Gastroesophageal sphincter (tissue), 4 donors: ENCODE data around the gene SLC38A11. TPM values are rescaled to one million over a fixed set of nuclear protein-coding genes. Genes with fewer than 3 reads are reported as not detected.

Experiments
- ATAC-seq: fragments of 150-250 bp; one replicate; pipeline ENCODE4 v1.9.1; 2016; ENCODE audit warnings: mild to moderate bottlenecking, moderate library complexity
- H3K27ac ChIP-seq, 4 donors: fragments of 200-600 bp; sonication (generic) in 3 of 4; 1 replicate in 3 of 4; 2 replicates in 1 of 4; pipeline ENCODE4 v1.5.1; 2016 to 2019
- H3K27me3 ChIP-seq: fragments of 200-600 bp; sonication (generic); one replicate; pipeline ENCODE4 v1.5.1; 2019
- H3K36me3 ChIP-seq, 2 donors: fragments of 200-600 bp; sonication (generic); one replicate each; pipeline ENCODE4 v1.5.1; 2019; ENCODE audit warnings: control low read depth in 1 of 2
- H3K4me1 ChIP-seq, 3 donors: fragments of 200-600 bp; sonication (generic); 1 replicate in 2 of 3; 2 replicates in 1 of 3; pipeline ENCODE4 v1.5.1; 2016 to 2019; ENCODE audit warnings: control low read depth in 2 of 3
- H3K4me3 ChIP-seq, 2 donors: fragments of 200-600 bp; sonication (generic); one replicate each; pipeline ENCODE4 v1.5.1; 2019; ENCODE audit warnings: mild to moderate bottlenecking in 1 of 2, moderate library complexity in 1 of 2
- H3K9me3 ChIP-seq, 3 donors: fragments of 200-600 bp; sonication (generic); one replicate each; pipeline ENCODE4 v1.5.1; 2017 to 2019; ENCODE audit warnings: control low read depth in 2 of 3
- EP300 ChIP-seq: sonication (generic); formaldehyde crosslinking; IDR thresholded peaks from one replicate; pipeline ENCODE4 v1.6.1; 2017; ENCODE audit warnings: antibody characterized with exemption, mild to moderate bottlenecking
- POLR2A ChIP-seq, 2 donors: fragments of 450-650 bp; IDR thresholded peaks; one replicate each; pipeline ENCODE4 v1.6.1; 2017; ENCODE audit warnings: antibody characterized with exemption in 2 of 2, mild to moderate bottlenecking in 2 of 2, moderate library complexity in 1 of 2
- POLR2AphosphoS5 ChIP-seq: sonication (generic); formaldehyde crosslinking; IDR thresholded peaks from one replicate; pipeline ENCODE4 v1.6.1; 2017; ENCODE audit warnings: antibody characterized with exemption
- WGBS, 2 donors: methylation state at CpG; one replicate each; pipeline ENCODE4 v1.1.5; 2018; ENCODE audit warnings: low coverage in 1 of 2; 5-methylcytosine and 5-hydroxymethylcytosine counted together
- total RNA-seq, 4 donors: library from RNA; depleted of rRNA; stranded (reverse); fragments of >200 nt; gene quantifications; one replicate each; pipeline ENCODE4 v1.1.0, GENCODE V29; 2016
- TF ChIP-seq, protein P1 (sequence below), 4 experiments: fragments of 200-600 bp in 2 of 4; fragments of 450-650 bp in 2 of 4; sonication (generic) in 1 of 4; IDR thresholded peaks; one replicate each; pipeline ENCODE4 v1.5.1; 2017 to 2019; ENCODE audit warnings: antibody characterized with exemption in 4 of 4, mild to moderate bottlenecking in 2 of 4, moderate library complexity in 2 of 4

The SLC38A11 gene
- total RNA-seq, 4 donors from 2014 or later = 0.49 to 11.7 (median 2.7) TPM

GRCh38 chr2:164920430-164920829 lies 34.9 kb downstream of the SLC38A11 start:
- TF ChIP-seq EP300 (no peak), POLR2A (IDR thresholded peaks at IDR 0.05) (no peak), POLR2AphosphoS5 (no peak)
- TF ChIP-seq, protein P1, sequence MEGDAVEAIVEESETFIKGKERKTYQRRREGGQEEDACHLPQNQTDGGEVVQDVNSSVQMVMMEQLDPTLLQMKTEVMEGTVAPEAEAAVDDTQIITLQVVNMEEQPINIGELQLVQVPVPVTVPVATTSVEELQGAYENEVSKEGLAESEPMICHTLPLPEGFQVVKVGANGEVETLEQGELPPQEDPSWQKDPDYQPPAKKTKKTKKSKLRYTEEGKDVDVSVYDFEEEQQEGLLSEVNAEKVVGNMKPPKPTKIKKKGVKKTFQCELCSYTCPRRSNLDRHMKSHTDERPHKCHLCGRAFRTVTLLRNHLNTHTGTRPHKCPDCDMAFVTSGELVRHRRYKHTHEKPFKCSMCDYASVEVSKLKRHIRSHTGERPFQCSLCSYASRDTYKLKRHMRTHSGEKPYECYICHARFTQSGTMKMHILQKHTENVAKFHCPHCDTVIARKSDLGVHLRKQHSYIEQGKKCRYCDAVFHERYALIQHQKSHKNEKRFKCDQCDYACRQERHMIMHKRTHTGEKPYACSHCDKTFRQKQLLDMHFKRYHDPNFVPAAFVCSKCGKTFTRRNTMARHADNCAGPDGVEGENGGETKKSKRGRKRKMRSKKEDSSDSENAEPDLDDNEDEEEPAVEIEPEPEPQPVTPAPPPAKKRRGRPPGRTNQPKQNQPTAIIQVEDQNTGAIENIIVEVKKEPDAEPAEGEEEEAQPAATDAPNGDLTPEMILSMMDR (IDR thresholded peaks at IDR 0.05) = no peak
- H3K4me1 ChIP-seq = peaks cover 0 to 10% (median 0%) of the 10 kb centered on the region in 3 donors
- ATAC-seq = peak; percentile 63
- H3K9me3 ChIP-seq = no peaks in the 10 kb centered on the region
- no peak overlapping the region for H3K27ac ChIP-seq
- H3K36me3 ChIP-seq = no peaks in the 10 kb centered on the region
- H3K27me3 ChIP-seq = no peaks in the 10 kb centered on the region
- 66 to 77% methylated on average over 4 of the region's 4 CpGs for WGBS, 2 donors
- no peak overlapping the region for H3K4me3 ChIP-seq

GRCh38 chr2:164917296-164917903 lies 37.9 kb downstream of the SLC38A11 start:
- peak; percentile 60 for ATAC-seq
- no peak overlapping the region for H3K4me3 ChIP-seq
- WGBS, 2 donors = 0 to 5% methylated on average over 2 of the region's 3 CpGs
- TF ChIP-seq, protein P1 (IDR thresholded peaks at IDR 0.05) = peak; percentile 26 to 76 (median 64)
- TF ChIP-seq POLR2A (IDR thresholded peaks at IDR 0.05) (no peak), POLR2AphosphoS5 (no peak)
- H3K27me3 ChIP-seq = no peaks in the 10 kb centered on the region
- H3K4me1 ChIP-seq = peaks cover 0 to 29% (median 1%) of the 10 kb centered on the region in 3 donors
- no peaks in the 10 kb centered on the region for H3K36me3 ChIP-seq
- H3K9me3 ChIP-seq = no peaks in the 10 kb centered on the region
- no peak overlapping the region for H3K27ac ChIP-seq

- no peaks in the 10 kb centered on the region for H3K9me3 ChIP-seq
- 81 to 90% methylated on average over 4 of the region's 4 CpGs for WGBS, 2 donors
- H3K36me3 ChIP-seq = no peaks in the 10 kb centered on the region
- H3K27me3 ChIP-seq = no peaks in the 10 kb centered on the region
- no peak overlapping the region for H3K27ac ChIP-seq
- TF ChIP-seq POLR2AphosphoS5 = no peak
- TF ChIP-seq, protein P1 (IDR thresholded peaks at IDR 0.05) = no peak
- TF ChIP-seq EP300 = no peak
- no peak for TF ChIP-seq POLR2A (IDR thresholded peaks at IDR 0.05)
- no peak overlapping the region for H3K4me3 ChIP-seq
- ATAC-seq = no peak
- H3K4me1 ChIP-seq = peaks cover 0 to 48% (median 13%) of the 10 kb centered on the region in 3 donors
Measured at GRCh38 chr2:164915566-164915965, 39.8 kb downstream of the SLC38A11 start.

GRCh38 chr2:164913640-164914350 lies 41.5 kb downstream of the SLC38A11 start:
- Histone ChIP-seq H3K27ac (peak overlapping the region in 3 of 4 donors; percentile 3 to 26 (median 13)), H3K4me1 (peaks cover 2 to 59% (median 17%) of the 10 kb centered on the region in 3 donors), H3K36me3 (no peaks in the 10 kb centered on the region), H3K4me3 (no peak overlapping the region), H3K9me3 (no peaks in the 10 kb centered on the region), H3K27me3 (no peaks in the 10 kb centered on the region)
- no peak for TF ChIP-seq POLR2A (IDR thresholded peaks at IDR 0.05)
- TF ChIP-seq, protein P1 (IDR thresholded peaks at IDR 0.05) = peak in 3 of 4 experiments; percentile 32 to 45 (median 43)
- no peak for ATAC-seq

GRCh38 chr2:164913011-164913410 lies 42.3 kb downstream of the SLC38A11 start:
- 90% methylated on average over 4 of the region's 4 CpGs; no CpG with 5 or more reads in 1 of the 2 donors for WGBS, 2 donors
- no peak overlapping the region for H3K4me3 ChIP-seq
- no peaks in the 10 kb centered on the region for H3K27me3 ChIP-seq
- no peak for ATAC-seq
- H3K36me3 ChIP-seq = no peaks in the 10 kb centered on the region
- H3K27ac ChIP-seq = peak overlapping the region in 2 of 4 donors; percentile 13 to 26
- peaks cover 2 to 59% (median 17%) of the 10 kb centered on the region in 3 donors for H3K4me1 ChIP-seq
- H3K9me3 ChIP-seq = no peaks in the 10 kb centered on the region
- TF ChIP-seq POLR2AphosphoS5 = no peak
